OCI-LY1 (cell line): ENCODE measurements around the gene DDX31.

Source experiments
- H2AFZ ChIP-seq: fragments of 200-600 bp; sonication (generic), shearing (Covaris generic); 2 replicates; pipeline ENCODE4 v1.6.0; 2014; ENCODE audit warnings: antibody characterized with exemption, mild to moderate bottlenecking, low read length
- H3F3A ChIP-seq: fragments of 200-600 bp; sonication (generic), shearing (Covaris generic); 2 replicates; pipeline ENCODE4 v1.6.0; 2014; ENCODE audit warnings: mild to moderate bottlenecking, antibody characterized with exemption, low read length, moderate library complexity; ENCODE audit not compliant: insufficient read depth
- H3K27ac ChIP-seq: fragments of 200-600 bp; sonication (generic); 2 replicates; pipeline ENCODE4 v1.5.1; 2014; ENCODE audit warnings: low read length, mixed run types, mild to moderate bottlenecking, low read depth; ENCODE audit not compliant: poor library complexity, severe bottlenecking
- H3K27me3 ChIP-seq: fragments of 200-600 bp; sonication (generic); 2 replicates; pipeline ENCODE4 v1.6.0; 2014; ENCODE audit warnings: antibody characterized with exemption, mild to moderate bottlenecking, low read length, moderate library complexity; ENCODE audit not compliant: insufficient read depth
- H3K36me3 ChIP-seq: fragments of 200-600 bp; sonication (generic); 2 replicates; pipeline ENCODE4 v1.6.1; 2014; ENCODE audit warnings: mild to moderate bottlenecking, antibody characterized with exemption, low read length, moderate library complexity, mixed read lengths; ENCODE audit not compliant: insufficient read depth
- H3K4me1 ChIP-seq: fragments of 200-600 bp; sonication (generic); 2 replicates; pipeline ENCODE4 v1.5.1; 2014; ENCODE audit warnings: mild to moderate bottlenecking, low read length, moderate library complexity; ENCODE audit not compliant: insufficient read depth, severe bottlenecking
- H3K4me2 ChIP-seq: fragments of 200-600 bp; sonication (generic), shearing (Covaris generic); 2 replicates; pipeline ENCODE4 v1.6.1; 2014; ENCODE audit warnings: low read length
- H3K4me3 ChIP-seq: fragments of 200-600 bp; sonication (generic); 2 replicates; pipeline ENCODE4 v1.5.1; 2014; ENCODE audit warnings: low read length, low read depth, mild to moderate bottlenecking, mixed read lengths; ENCODE audit not compliant: poor library complexity, severe bottlenecking
- H3K79me2 ChIP-seq: fragments of 200-600 bp; shearing (Covaris generic); 2 replicates; pipeline ENCODE4 v1.6.1; 2016; ENCODE audit warnings: mixed run types, low read length, mixed read lengths; ENCODE audit not compliant: insufficient read depth
- H3K9ac ChIP-seq: fragments of 200-600 bp; sonication (generic), shearing (Covaris generic); 2 replicates; pipeline ENCODE4 v1.6.1; 2014; ENCODE audit warnings: mild to moderate bottlenecking, low read length, mixed read lengths
- H3K9me2 ChIP-seq: fragments of 200-600 bp; sonication (generic), shearing (Covaris generic); 2 replicates; pipeline ENCODE4 v1.6.1; 2014; ENCODE audit warnings: low read depth, mild to moderate bottlenecking, low read length, mixed read lengths
- H3K9me3 ChIP-seq: fragments of 200-600 bp; shearing (Covaris generic); 2 replicates; pipeline ENCODE4 v1.6.1; 2014; ENCODE audit warnings: low read length, mixed read lengths
- H4K20me1 ChIP-seq: fragments of 200-600 bp; sonication (generic), shearing (Covaris generic); 2 replicates; pipeline ENCODE4 v1.6.0; 2016; ENCODE audit warnings: mild to moderate bottlenecking, low read length; ENCODE audit not compliant: insufficient read depth
- CTCF ChIP-seq: fragments of 200-600 bp; sonication (generic), shearing (Covaris generic); IDR thresholded peaks from 2 replicates; pipeline ENCODE4 v1.5.1; 2017; ENCODE audit warnings: mild to moderate bottlenecking, antibody characterized with exemption, low read length, moderate library complexity, mixed read lengths
- EZH2 ChIP-seq: fragments of 200-600 bp; sonication (generic), shearing (Covaris generic); IDR thresholded peaks from 2 replicates; pipeline ENCODE4 v1.8.0; 2017; ENCODE audit warnings: borderline replicate concordance, mixed run types, mild to moderate bottlenecking, antibody characterized with exemption, low read length, moderate library complexity, mixed read lengths

The DDX31 gene

DNA sequence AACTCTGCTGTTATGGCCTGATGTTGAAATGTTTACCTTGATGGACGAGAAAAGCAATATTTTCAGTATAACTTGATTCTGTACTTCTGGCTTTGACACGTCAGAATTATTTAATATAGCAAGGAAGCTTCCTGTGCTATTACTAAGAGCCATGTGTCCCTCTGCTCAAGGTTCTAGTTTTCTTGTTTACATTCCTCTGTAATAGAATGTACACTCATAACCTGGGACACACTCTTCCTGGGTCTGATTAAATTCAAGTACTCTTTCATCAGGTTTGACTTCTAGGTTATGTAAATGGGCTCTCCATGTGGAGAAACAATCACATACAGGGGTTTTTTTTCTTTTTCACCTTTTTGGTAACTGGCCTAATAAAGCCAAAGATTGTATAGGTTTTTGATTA lies 33.6 kb upstream of the DDX31 start:
- no peaks in the 10 kb centered on the region for H3K36me3 ChIP-seq
- no peaks in the 10 kb centered on the region for H3K4me1 ChIP-seq
- H3K79me2 ChIP-seq = no peaks in the 10 kb centered on the region
- H3K9me2 ChIP-seq = no peaks in the 10 kb centered on the region
- no peak overlapping the region for H3K4me3 ChIP-seq
- no peaks in the 10 kb centered on the region for H4K20me1 ChIP-seq
- no peaks in the 10 kb centered on the region for H3K27me3 ChIP-seq
- H3F3A ChIP-seq = no peaks in the 10 kb centered on the region
- H3K9me3 ChIP-seq = peaks cover 2% of the 10 kb centered on the region; the same call in 1 of the 2 replicates
- H2AFZ ChIP-seq = no peak overlapping the region
- no peak overlapping the region for H3K27ac ChIP-seq
- no peak overlapping the region for H3K4me2 ChIP-seq
- no peak overlapping the region for H3K9ac ChIP-seq
- no peak for TF ChIP-seq EZH2
- no peak for TF ChIP-seq CTCF

DNA sequence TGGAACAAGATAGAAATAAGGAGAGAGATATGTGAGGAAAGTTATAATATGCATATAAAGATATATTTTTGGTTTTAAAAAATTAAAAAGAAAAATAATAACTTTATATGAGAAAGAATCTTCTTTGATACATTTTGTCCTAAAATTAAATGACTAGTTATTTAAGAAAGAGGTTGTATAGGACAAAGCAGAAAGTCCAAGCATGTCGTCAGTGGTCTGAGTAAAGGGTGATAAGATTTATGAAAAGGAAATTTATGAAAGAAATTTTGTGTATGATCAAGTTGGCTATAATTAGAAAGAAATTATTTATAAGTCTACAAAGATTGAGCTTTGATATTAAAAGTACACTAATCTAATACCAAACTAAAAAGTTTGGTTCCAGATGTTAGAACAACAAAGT lies 32.5 kb upstream of the DDX31 start:
- Histone ChIP-seq H3K9me3 (peaks cover 11% of the 10 kb centered on the region), H3K27me3 (no peaks in the 10 kb centered on the region), H4K20me1 (no peaks in the 10 kb centered on the region), H3K36me3 (no peaks in the 10 kb centered on the region), H3K4me3 (no peak overlapping the region), H3K79me2 (no peaks in the 10 kb centered on the region), H3K9me2 (no peaks in the 10 kb centered on the region), H3K4me1 (no peaks in the 10 kb centered on the region), H2AFZ (no peak overlapping the region), H3K9ac (no peak overlapping the region), H3K4me2 (no peak overlapping the region), H3F3A (no peaks in the 10 kb centered on the region), H3K27ac (no peak overlapping the region)
- TF ChIP-seq EZH2 (no peak), CTCF (no peak)

- Histone ChIP-seq H3K9me2 (no peaks in the 10 kb centered on the region), H4K20me1 (no peaks in the 10 kb centered on the region), H3K4me2 (no peak overlapping the region), H3K9ac (no peak overlapping the region), H3K4me1 (no peaks in the 10 kb centered on the region), H3K27ac (no peak overlapping the region), H2AFZ (no peak overlapping the region), H3F3A (no peaks in the 10 kb centered on the region), H3K36me3 (no peaks in the 10 kb centered on the region), H3K27me3 (no peaks in the 10 kb centered on the region), H3K9me3 (peaks cover 11% of the 10 kb centered on the region), H3K4me3 (no peak overlapping the region), H3K79me2 (no peaks in the 10 kb centered on the region)
- TF ChIP-seq EZH2 (no peak), CTCF (no peak)
Measured at GRCh38 chr9:132699956-132700355, 30.2 kb upstream of the DDX31 start.
